ENCODE data around the gene SLC12A7. TPM values are rescaled to one million over a fixed set of nuclear protein-coding genes. Genes with fewer than 3 reads are reported as not detected.
"Not testable (repeated sequence)": the region's sequence is repeated elsewhere in the genome, so short reads cannot be mapped to it uniquely, and the experiment has no call there.

The SLC12A7 gene
- total RNA-seq, 1 donor from 2014 or later = 147 TPM

DNA sequence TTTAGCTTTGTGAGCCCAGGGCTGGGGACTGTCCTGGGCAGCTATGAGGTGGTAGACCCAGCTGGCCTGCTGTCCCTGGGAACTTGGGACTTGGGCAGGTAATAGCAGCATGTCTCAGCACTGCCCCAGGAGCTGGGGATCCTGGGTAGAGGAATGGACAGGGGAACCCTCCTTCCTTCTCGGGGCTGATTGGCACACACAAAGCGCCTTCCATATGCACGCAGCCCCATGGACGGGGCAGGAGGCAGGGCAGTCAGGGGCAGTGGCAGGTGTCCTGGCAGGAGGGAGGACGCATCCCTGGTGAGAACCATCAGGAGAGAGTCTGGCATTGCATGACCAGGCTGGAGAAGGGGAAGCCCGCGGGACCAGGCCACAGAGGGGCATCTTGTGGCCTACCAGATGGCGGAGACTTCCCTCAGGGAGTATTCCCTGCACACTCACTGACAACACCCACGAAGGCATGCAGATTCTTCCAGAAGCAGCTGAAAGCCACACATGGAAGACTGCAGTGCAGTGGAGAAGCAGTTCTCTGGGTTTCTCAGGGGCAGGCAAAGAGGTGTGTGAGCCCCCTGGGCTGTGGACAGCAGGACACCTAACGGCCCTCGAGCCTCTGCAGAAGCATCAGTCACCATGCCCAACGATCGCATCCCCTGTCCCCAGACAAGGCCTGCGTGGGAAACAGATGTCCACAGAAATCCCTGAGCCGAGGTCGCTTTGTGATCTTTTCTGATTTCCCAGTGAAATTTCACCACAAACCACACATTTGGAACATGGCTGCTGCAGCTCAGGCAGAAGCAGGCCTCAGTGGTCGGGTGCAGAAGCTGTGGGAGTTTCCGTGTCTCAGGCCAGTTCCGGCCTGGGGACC, 110.2 kb downstream of the SLC12A7 start:
- peak; percentile 30 for DNase-seq
- H3K9me3 Mint-ChIP-seq (ENCODE audit: unreplicated experiment) = peaks cover 12% of the 10 kb centered on the region
- TF ChIP-seq, protein P1, sequence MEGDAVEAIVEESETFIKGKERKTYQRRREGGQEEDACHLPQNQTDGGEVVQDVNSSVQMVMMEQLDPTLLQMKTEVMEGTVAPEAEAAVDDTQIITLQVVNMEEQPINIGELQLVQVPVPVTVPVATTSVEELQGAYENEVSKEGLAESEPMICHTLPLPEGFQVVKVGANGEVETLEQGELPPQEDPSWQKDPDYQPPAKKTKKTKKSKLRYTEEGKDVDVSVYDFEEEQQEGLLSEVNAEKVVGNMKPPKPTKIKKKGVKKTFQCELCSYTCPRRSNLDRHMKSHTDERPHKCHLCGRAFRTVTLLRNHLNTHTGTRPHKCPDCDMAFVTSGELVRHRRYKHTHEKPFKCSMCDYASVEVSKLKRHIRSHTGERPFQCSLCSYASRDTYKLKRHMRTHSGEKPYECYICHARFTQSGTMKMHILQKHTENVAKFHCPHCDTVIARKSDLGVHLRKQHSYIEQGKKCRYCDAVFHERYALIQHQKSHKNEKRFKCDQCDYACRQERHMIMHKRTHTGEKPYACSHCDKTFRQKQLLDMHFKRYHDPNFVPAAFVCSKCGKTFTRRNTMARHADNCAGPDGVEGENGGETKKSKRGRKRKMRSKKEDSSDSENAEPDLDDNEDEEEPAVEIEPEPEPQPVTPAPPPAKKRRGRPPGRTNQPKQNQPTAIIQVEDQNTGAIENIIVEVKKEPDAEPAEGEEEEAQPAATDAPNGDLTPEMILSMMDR (IDR thresholded peaks at IDR 0.05; ENCODE audit: partially characterized antibody, unreplicated experiment) = no peak
- peak overlapping the region; percentile 75 for H3K27ac Mint-ChIP-seq (ENCODE audit: unreplicated experiment)
- no peaks in the 10 kb centered on the region for H3K36me3 Mint-ChIP-seq (ENCODE audit: unreplicated experiment)
- peak overlapping the region; percentile 46 for H3K4me3 Mint-ChIP-seq (ENCODE audit: unreplicated experiment)
- peaks cover 21% of the 10 kb centered on the region for H3K4me1 Mint-ChIP-seq (ENCODE audit: low read depth, unreplicated experiment)
- peaks cover 10% of the 10 kb centered on the region for H3K27me3 Mint-ChIP-seq (ENCODE audit: unreplicated experiment)

DNA sequence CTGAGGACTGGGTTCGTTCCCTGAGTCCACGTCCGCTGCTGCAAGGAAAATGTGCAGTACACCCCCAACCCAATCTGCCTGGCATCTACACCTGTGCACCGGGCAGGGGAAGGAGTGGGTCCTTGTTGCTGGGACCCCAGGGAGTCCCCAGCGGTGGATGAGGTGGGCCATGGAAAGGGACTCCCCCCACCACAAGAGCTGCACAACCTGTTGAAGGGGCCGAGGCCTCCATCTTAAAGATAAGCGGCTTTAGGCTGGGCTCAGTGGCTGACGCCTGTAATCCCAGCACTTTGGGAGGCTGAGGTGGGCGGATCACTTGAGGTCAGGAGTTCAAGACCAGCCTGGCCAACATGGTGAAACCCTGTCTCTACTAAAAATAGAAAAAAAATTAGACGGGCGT, 111.0 kb downstream of the SLC12A7 start:
- peaks cover 20% of the 10 kb centered on the region for H3K4me1 Mint-ChIP-seq (ENCODE audit: low read depth, unreplicated experiment)
- DNase-seq; H3K9me3 Mint-ChIP-seq (ENCODE audit: unreplicated experiment); H3K36me3 Mint-ChIP-seq (ENCODE audit: unreplicated experiment); H3K27ac Mint-ChIP-seq (ENCODE audit: unreplicated experiment); H3K27me3 Mint-ChIP-seq (ENCODE audit: unreplicated experiment); H3K4me3 Mint-ChIP-seq (ENCODE audit: unreplicated experiment): not testable (repeated sequence)

Small RNA genes lying within 50 kb of the gene (microRNA-seq; reads per million reads assigned to microRNA genes)
- not detected for gene MIR4635 (ENCODE audit: unreplicated experiment)

Other genes with a start within 250 kb of the SLC12A7 start
- 104 TPM for gene BRD9, start 219.3 kb downstream of the SLC12A7 start, total RNA-seq (ENCODE audit: unreplicated experiment)
- 3.9 TPM for gene TRIP13, start 219.2 kb downstream of the SLC12A7 start, total RNA-seq (ENCODE audit: unreplicated experiment)
- 41.7 TPM for gene NKD2, start 103.3 kb downstream of the SLC12A7 start, total RNA-seq (ENCODE audit: unreplicated experiment)
- gene SLC6A19, start 89.5 kb upstream of the SLC12A7 start, total RNA-seq (ENCODE audit: unreplicated experiment) = not detected
- gene SLC6A18, start 113.3 kb upstream of the SLC12A7 start, total RNA-seq (ENCODE audit: unreplicated experiment) = not detected
- 2.9 TPM for gene TERT, start 183.0 kb upstream of the SLC12A7 start, total RNA-seq (ENCODE audit: unreplicated experiment)
- 95.2 TPM for gene CLPTM1L, start 233.0 kb upstream of the SLC12A7 start, total RNA-seq (ENCODE audit: unreplicated experiment)